ENCODE results near the gene FN1.

The FN1 gene

DNA sequence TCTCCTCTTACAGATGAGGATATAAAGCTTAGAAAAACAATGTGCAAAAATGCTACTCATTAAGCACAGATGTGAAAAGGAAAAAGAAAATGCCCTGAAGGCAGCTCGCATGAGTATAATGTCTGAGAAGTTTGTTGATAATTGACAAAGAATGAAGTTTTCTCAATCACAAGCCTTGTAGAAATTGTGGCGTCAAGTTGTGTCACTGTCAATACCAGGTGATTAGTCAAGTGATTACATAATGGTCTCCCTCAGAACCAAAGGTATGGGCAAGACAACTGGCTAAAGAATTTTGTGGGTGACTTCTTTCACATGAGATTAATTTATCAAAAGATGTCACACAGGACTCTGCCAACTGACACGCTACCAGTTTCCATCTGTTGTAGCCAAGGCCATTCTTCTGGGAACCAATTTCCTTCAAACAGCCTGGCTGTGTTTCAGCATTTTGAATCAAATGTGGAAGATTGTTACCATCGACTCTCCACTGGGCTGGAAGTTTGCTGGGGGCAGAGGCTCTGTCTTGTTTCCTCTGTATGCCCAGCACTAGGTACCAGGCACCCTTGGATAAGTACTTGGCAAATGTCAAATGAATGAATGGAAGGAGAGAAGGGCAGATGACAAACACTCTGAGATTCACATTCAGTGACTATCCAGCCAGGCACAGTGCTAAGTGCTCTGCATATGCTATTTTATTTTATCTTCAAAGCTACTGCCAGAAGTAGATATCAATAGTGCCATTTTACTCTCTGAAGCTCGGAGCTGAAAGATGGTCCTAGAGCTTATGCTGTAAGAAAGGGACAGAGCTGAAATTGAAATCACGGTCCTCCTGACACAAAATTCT, 5.9 kb upstream of the FN1 start:
- no peak for DNase-seq

DNA sequence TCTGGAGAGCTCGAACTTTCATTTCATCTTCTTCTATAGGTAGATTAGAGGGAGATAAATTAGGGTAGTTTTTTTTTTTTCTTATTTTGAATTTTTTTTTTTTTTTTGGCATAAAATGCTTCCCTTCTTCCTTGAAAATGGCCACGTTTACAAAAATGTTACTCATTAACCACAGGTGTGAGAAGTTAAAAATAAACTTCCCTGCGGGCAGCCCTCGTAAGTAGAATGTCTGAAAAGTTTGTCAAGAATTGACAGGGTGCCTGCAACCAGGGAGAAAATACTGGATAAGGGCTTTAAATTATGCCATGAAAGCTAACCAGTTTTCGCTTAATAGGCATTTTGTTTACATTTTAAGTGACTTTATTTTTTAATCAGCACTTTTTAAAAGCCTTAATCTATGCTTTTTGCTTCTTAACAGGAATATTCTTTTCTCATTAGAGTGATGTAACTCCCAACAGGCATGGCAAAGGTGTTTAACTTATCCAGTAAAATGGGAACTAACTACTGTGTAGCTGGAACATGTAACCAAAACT, 4.2 kb upstream of the FN1 start:
- no peak for DNase-seq

DNA sequence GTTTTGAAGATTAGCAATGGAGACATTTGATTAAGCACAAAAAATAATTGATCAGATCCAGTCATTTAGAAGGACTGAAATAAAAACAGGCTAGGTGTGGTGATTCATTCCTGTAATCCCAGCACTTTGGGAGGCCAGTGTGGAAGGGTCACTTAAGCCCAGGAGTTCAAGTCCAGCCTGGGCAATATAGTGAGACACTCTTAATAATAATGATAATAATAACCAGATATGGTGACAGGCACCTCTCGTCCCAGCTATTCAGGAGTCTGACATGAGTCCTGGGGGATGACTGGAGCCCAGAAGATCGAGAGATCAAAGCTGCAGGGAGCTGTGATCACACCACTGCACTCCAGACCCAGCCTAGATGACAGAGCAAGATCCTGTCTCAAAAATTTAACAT, 3.5 kb upstream of the FN1 start:
- no peak for DNase-seq

DNA sequence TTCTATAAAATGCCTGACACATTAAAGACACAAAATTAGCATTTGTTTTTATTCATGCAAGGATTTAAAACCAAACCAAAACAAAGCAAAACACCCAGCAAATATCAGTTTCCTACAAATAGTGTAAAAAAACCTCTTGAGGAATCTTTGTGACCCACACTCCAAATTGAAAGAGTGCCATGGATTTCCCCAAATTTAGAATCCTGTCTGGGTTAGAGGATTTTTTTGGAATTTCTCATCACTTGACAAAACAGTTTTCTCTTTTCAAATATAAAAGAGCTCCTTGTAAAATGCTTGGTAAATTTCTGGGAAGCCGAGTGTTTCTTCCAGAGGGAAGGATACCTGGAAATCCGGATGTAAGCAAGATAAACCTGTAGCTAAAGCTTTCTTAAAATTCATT, 1.7 kb upstream of the FN1 start:
- no peak for DNase-seq

DNA sequence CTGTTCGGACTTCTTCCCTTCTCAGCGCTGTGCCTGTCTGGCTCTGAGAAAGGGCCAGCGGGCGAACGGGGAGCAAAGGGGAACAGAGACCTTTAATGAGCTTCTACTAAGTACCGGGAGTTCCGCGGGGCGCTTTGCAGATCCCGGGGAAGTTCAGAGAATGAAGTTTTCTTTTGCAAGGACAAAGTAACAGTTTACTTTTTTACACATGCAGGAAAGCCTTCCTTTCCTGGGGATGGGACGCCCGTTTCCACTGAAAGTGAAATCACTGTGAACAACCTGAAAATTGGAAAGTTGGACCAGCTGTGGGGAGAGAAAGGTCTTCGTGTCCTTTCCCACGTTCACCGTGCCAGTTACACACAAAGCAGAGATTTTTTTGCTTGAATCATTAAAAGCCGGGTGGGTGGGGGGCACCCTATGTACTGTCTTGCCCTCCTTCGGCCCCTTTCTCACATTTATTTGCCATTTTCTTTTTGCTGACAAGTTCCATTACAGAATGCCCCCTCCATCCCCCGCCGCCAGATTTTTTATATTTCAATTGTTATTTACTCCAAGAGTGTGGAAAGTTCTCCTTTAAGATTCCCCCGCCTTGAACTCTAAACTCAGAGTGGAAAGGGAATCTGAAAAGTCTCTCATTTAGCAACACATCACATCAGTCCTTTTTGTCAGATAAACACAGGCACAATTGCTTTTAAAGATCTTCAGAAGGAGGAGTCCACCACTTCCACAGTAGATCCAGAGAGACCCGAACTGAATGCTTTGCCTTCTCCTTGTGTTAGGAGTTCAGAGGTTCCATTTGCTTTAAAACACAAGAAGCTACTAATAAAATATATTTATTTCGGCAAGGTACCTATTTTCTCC, 1.1 kb upstream of the FN1 start:
- DNase-seq, result no peak

DNA sequence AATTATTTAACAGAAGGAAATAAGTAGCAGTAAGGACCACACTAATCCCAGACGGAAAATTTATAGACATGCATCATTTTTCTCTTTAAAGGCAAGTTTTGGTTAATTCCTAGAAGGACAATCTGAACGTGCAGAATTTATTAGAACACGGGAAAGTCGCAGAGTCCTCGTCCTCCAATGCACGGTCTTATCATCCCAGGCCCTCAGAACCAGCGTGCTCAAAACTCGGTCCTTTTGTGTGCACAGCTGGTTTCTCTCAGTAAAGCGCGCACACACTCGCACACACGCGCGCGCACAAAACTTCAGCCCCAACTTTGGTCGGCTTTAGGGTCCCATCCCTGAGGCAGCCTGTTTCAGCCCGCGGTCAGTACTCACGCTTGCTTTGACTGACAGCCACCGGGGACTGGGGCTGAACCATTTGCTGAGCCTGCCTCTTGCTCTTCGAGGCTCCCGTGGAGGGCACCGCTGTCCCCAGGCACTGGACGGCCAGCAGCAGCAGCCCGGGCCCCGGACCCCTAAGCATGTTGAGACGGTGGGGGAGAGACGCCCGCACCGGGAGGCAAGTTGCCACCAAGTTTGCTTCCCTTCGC, 493 bp downstream of the FN1 start:
- no peak for DNase-seq

DNA sequence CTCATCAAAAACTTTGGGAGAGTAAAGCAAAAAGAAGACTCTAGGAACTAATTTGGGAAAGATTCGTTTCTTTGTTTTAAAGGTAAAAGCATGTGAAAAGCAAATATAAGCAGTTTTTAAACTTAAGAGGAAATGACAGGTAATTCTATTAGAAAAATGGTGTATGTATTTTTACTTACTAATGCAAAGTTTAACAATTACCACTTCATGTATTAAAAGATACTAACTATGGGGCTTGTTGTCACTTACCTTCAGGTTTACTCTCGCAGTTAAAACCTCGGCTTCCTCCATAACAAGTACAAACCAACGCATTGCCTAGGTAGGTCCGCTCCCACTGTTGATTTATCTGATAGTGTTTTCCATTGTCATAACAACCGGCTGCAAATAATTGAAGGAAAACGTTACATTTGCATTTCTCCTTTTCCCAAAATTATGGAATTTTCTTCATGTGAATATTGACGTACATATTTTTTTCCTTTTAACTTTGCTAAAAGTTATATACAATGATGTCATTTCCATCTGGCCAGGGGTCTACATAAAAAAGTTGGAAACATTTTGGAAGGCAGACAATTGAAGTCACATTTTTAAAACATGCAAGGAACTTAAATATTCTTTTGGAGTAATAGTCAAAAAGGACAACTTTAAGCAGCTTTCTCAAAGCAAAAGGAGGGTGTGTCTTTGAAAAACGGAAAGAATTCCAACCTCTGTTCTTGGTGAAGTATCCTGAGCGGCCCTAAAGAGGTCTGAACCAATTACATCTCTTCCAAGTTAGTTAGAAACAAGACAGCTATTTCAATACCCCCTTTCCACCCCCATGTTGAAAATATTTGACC, 1.2 kb downstream of the FN1 start:
- no peak for DNase-seq

DNA sequence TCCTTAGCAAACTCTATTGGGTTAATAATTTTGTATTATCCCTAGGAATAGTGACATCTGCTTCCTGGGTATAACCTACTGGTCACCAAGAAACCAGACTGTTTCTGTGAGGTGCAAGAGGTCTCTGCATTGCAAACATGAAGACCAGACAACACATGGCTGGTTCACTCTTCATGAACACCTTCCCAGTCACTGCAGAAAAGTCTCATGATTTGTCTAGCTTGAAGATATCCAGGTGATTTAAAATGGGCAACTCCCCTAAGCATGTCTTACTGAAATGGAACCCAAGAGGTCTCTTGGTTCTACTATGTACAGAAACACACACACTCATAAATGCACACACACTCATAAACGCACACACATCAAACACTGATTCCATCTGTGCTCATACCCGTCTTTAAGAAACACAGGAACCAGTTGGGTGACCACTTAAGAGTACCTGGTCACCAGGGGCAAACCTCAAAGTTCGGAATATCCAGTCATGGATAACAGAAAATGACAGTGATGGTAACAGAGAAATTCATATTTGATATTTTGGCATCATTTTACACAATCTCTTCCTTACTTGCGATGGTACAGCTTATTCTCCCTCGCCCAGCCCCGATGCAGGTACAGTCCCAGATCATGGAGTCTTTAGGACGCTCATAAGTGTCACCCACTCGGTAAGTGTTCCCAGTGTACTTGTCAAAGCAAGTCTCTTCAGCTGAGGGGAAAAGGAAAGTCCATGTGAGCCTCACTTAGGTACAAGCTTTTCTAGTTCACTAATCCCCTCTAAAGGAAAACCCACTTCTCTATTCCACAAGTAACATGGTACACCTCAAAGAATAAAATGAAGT, 2.9 kb downstream of the FN1 start:
- DNase-seq, result no peak

DNA sequence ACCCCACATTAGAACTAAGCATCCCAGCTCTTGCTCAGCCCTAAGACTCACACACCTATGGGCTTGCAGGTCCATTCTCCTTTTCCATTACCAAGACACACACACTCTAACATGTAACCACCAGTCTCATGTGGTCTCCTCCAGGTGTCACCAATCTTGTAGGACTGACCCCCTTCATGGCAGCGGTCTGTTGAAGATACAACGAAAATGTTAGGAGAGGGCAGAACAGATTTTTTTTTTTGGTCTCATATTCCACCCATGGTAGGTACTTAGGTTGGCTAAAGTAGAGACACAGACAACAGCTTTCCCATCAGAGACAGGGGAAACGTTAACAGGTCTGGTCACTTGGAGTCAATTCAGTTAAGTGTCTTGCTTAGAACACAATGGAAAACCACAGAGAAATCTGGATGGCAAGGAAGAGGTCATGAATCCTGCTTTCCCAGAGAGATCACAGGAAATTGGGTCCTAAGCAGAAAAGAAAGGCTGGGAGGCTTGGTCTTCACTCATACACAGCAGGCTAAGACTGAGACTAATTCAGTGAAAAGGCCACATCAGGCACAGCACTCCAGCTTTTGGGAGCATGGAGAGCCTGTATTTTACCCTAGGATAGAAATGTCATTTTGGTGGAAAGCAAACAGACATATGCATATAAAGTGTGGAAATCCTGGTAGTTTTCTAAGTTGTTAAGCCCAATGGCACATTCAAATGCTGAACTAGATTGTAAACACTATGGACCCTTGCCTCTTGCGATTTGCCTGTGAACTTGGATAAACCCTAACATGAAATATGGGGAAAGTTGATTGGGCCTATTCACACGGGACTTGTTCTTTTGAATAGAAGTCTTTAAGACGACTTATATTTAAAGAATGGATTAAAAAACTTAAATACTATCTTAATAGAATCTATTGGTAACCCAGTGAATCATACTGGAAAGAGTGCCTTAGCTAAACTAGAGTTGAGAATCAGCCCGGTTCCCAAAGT, 3.8 kb downstream of the FN1 start:
- DNase-seq, result no peak

DNA sequence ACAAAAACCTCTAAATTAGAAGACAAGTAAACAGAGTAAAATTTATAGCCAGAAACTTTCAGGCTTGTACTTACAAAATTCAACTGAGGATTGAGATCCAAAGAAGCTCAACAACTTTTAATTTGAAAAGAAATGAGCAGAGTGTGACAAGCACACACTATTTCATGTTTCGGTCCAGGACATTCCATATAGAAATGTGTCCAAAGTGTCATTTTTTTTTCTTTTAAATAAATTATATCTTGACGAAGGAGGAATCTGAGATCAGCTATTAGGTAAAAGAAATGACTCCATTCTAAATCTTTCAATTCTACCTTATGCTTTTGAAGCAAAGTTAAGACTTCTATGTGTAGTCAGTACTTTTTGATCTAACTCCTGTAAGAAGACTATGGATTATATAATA, 4.6 kb downstream of the FN1 start:
- no peak for DNase-seq

DNA sequence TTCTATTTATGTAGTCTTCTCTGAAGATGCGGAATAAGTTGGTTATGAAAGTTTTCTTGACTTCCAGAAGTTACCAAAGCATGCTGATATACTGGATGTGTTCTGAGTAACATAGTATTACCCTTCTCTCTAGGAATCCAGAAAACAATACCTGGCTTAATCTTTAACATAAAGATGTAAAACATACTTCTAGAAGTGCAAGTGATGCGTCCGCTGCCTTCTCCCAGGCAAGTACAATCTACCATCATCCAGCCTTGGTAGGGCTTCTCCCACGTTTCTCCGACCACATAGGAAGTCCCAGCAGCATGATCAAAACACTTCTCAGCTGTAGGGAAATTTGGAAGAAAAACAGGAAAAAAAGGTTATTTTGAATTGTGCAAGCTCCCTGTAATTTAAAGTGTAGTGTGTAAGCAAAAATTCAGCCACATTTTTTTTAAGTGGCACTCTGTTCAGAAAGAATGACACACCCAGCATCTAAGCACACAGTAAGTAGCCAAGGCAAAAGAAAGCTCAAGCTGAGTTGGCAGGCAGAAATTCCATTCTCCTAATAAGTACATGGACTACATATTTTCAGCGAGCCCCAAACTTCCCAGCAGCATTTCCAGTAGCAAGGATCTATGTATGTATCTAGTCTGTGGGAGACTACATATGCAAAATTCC, 5.2 kb downstream of the FN1 start:
- DNase-seq, result no peak

DNA sequence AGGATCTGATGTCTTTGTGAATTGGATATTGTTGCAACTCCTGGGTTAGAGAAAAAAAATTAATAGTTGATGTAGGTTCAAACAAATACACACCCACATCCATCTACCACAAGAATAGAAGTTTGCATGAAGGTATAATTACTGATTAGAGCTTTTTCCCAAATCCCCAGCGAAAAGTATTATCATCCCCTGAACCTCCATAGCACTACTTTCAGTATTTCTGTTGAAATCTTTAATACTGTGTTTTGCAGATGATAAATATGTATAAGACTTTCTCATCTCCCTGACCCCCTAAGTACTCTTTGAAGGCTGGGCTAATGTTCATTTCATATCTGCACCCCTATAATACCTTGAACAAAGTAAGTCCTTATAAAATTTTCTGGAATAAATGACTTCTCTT, 6.4 kb downstream of the FN1 start:
- no peak for DNase-seq

DNA sequence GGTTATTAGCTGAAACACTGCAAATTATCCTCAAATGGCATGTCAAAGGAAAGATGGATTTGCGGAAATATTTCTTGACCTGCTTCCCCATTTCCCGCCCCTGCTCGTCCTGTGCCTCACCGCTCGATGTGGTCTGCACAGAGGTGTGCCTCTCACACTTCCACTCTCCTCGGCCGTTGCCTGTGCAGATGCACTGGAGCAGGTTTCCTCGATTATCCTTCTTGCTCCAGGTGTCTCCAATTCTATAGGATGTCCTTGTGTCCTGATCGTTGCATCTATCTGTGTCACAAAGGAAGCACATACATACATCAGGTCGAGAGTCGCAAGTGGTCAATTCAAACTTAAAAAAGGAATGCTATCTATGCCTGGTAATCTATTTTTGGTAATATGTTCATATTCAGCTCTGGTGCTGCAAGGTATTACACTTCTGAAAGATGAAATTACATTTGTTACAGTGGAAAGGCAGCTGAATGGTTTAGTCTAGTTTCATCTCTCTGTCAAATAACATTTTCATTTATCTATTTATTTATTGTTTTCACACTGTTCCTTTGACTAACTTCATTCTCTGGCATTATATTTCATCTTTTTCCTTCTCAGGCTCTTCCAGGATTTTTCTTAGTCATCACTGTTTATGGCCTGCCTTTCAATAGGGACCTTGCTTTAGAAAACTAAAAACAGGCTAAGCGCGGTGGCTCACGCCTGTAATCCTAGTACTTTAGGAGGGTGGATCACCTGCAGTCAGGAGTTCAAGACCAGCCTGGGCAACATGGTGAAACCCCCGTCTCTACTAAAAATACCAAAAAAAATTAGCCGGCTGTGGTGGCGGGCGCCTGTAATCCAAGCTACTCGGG, 7.6 kb downstream of the FN1 start:
- DNase-seq, result no peak

DNA sequence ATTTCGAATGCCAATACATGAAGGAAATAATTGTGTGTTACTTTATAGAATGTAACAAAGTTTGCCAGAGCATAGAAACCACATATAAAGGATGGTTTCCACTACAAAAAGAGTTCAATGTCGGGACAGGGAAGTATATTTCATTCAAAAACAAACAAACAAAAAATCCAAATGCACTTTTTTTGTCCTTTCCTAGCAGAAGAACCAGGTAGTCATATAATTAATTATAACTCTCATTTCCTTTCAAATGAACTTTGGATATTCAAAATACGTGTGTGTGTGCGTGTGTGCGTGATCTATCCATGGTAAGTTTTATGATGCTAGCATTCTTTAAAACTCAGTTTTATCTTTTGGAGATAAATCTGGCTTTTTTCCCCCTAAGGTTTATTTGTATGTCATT, 8.3 kb downstream of the FN1 start:
- no peak for DNase-seq

DNA sequence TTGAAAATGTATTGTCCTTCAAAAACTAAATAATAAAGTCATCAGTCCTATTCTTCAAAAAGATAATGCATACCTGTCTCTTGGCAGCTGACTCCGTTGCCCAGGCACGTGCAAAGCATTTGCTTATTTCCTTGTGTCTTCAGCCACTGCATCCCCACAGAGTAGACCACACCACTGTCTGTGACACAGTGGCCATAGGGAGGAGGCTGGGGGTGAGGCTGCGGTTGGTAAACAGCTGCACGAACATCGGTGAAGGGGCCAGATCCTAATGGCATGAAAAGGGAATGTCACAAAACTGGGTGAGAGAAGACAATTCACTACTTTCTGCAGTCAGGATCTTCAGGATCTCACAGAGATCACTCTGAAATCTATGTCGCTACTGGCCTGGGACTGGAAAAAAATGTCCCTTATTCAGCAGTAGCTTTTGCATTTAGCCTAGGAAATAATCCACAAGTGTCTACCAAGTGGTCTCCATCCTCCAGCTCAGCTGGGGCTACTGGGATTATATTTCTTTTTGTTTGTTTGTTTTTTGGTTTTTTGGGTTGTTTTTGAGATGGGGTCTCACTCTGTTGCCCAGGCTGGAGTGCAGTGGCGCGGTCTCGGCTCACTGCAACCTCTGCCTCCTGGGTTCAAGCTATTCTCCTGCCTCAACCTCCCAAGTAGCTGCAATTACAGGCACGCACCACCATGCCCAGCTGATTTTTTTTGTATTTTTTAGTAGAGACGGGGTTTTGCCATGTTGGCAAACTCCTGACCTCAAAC, 10.7 kb downstream of the FN1 start:
- no peak for DNase-seq

DNA sequence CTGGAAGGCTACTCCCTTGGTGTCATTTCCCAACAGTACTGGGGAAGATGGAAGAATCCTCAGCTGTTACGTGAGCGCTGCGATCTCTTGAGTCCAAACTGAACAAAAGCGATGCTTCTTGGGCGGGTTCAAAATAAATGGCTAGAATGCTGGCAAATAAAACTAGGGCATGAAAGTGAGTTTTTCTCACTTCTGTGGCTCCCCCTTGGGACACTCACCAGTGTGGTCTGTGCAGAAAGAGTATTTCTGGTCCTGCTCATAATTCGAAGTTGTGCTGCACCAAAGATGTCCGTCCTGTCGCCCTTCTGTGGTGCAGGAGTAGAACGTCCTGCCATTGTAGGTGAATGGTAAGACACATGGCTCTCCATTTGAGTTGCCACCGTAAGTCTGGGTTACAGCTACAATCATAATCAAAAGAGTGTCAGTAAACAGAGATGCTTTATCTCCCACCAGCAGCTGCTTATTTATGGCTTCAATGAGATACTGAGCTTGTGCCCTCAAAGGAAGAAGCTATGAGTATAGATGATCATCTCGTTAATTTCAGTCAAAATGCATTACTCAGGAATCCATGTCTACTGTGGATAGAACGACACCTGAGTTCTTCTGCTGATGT, 11.8 kb downstream of the FN1 start:
- no peak for DNase-seq

DNA sequence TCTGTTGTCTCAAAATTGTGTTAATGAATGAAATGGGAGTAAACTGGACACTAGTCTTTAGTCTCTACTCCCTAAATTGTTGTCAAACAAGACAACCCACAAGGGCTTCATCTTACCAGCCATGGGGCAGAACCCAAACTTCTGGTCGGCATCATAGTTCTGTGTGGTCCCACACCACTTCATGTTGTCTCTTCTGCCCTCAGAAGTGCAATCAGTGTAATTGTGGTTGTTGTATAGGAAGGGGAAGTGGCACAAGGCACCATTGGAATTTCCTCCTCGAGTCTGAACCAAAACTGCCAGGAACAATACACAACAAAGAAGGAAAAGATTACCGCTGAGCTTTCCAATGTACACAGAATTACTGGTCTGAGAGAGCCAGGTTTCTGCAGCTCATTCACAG, 12.6 kb downstream of the FN1 start:
- DNase-seq, result no peak

DNA sequence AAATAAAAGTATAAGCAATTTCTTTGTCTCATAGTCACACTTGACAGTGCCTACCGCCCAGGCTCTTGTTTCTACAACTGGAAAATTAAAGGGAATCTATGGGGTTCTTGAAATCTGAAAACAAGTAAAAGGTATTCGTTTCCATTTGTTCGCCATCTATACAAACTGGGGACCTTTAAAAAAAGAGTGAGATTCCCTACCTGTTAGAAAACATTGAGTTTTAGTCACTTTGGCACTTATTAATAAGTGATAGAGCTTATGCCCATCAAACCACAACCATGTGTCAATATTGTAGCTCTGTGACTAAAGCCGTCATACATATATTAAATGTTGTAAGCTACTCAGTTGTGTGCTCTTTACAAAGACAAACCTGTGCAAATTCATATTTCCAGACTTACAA, 13.2 kb downstream of the FN1 start:
- no peak for DNase-seq
